ENCODE results near the gene NPAS2. TPM values are rescaled to one million over a fixed set of nuclear protein-coding genes. Genes with fewer than 3 reads are reported as not detected.

The NPAS2 gene
- total RNA-seq, 6 donors from 2014 or later, result 13.8 to 52.5 (median 23.0) TPM

DNA sequence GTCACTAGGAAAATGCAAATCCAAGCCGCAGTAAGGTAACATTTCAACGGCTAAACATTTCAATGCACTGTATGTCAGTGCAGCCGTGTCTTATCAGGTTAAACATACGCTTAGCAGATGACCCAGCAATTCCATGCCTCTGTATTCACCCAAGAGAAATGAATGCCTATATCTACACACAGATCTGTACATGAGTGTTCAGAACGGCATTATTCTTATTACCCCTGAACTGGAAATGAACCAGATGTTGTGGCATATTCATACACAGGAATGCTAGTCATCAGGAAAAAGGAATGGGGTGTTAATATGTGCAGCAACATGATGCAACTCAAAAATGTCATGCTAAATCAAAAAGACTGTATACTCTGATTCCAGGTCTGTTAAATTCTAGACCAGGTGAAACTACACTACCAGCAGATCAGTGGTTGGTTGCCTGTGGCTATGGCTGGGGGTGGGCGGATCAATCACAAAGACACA is 101.8 kb downstream of the NPAS2 start:
- Histone ChIP-seq H3K9me3 (no peaks in the 10 kb centered on the region), H3K27ac (no peak overlapping the region), H3K4me3 (no peak overlapping the region), H3K4me1 (peaks cover 0 to 14% (median 0%) of the 10 kb centered on the region in 4 donors), H3K27me3 (no peaks in the 10 kb centered on the region), H3K36me3 (no peaks in the 10 kb centered on the region)
- WGBS, 2 donors, result 76 to 77% methylated on average over 6 of the region's 6 CpGs
- DNase-seq, result no peak
- no peak for ATAC-seq (ENCODE audit: low FRiP score in 2 of 2)
- TF ChIP-seq CTCF (IDR thresholded peaks at IDR 0.05) (no peak), POLR2A (IDR thresholded peaks at IDR 0.05) (no peak), POLR2AphosphoS5 (IDR thresholded peaks at IDR 0.05) (no peak), EP300 (IDR thresholded peaks at IDR 0.05) (no peak)

GRCh38 chr2:100923461-100924060 is 103.6 kb downstream of the NPAS2 start:
- H3K9me3 ChIP-seq, result no peaks in the 10 kb centered on the region
- DNase-seq (no peak), ATAC-seq (ENCODE audit: low FRiP score in 2 of 2) (peak in 1 of 2 donors; percentile 19)
- peaks cover 0 to 14% (median 0%) of the 10 kb centered on the region in 4 donors for H3K4me1 ChIP-seq
- H3K27me3 ChIP-seq, result no peaks in the 10 kb centered on the region
- 71 to 88% methylated on average over 9 of the region's 9 CpGs for WGBS, 2 donors
- H3K27ac ChIP-seq, result peak overlapping the region in 1 of 4 donors; percentile 28
- no peak for TF ChIP-seq POLR2A (IDR thresholded peaks at IDR 0.05)
- TF ChIP-seq CTCF (IDR thresholded peaks at IDR 0.05), result no peak
- no peak for TF ChIP-seq POLR2AphosphoS5 (IDR thresholded peaks at IDR 0.05)
- no peak for TF ChIP-seq EP300 (IDR thresholded peaks at IDR 0.05)
- H3K36me3 ChIP-seq, result no peaks in the 10 kb centered on the region
- no peak overlapping the region for H3K4me3 ChIP-seq

GRCh38 chr2:100924122-100924519 is 104.2 kb downstream of the NPAS2 start:
- peak overlapping the region in 2 of 4 donors; percentile 6 to 25 for H3K4me3 ChIP-seq

DNA sequence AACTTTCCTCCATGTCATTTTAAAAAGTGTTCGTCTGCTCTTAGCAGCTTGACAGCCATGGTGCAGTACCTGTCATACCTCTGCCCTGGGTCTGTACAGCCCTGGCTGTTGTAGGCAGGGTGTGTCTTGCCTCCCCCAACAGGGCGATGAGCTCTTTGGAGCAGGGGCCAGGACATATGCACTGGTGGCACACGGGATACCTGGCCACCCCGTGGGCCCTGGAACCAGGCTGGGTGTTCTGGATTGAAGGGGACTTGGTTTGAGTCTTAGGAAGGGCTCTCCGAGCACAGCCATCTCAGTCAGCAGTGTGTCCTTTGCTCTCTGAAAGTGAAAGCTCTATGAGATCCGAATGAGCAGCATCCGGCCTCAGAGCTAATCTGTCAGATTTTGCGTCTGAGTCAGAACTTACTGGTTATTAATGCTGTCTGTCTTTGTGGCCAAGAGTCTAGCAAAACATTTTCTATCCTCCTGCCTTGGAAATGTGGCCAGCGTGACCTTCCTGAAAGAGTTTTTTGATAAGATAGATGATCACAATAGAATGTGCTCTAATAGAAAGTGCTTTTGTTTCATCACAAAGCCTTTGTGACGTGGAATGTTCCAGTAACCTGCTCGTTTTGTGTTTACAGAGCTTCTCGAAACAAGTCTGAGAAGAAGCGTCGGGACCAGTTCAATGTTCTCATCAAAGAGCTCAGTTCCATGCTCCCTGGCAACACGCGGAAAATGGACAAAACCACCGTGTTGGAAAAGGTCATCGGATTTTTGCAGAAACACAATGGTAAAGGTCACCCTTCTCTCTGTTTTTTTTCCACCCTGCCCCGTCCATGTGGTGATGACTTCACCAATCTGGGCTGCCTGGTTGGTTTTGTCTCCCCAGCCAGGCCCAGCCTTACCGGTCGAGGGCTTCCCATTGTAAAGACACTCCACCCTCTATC is 104.8 kb downstream of the NPAS2 start:
- ATAC-seq (ENCODE audit: low FRiP score in 2 of 2) (peak; percentile 68 to 91), DNase-seq (no peak)
- peak in 1 of 4 donors; percentile 1 for TF ChIP-seq EP300 (IDR thresholded peaks at IDR 0.05)
- TF ChIP-seq POLR2AphosphoS5 (IDR thresholded peaks at IDR 0.05), result no peak
- H3K4me1 ChIP-seq, result peaks cover 0 to 14% (median 0%) of the 10 kb centered on the region in 4 donors
- no peaks in the 10 kb centered on the region for H3K9me3 ChIP-seq
- WGBS, 2 donors, result 54 to 68% methylated on average over 20 to 21 of the region's 21 CpGs
- peak overlapping the region in 2 of 4 donors; percentile 6 to 25 for H3K4me3 ChIP-seq
- H3K36me3 ChIP-seq, result no peaks in the 10 kb centered on the region
- H3K27ac ChIP-seq, result peak overlapping the region; percentile 57 to 83 (median 77)
- no peaks in the 10 kb centered on the region for H3K27me3 ChIP-seq

More at GRCh38 chr2:100924122-100924519, 104.2 kb downstream of the NPAS2 start:
- TF ChIP-seq POLR2AphosphoS5 (IDR thresholded peaks at IDR 0.05) (no peak), CTCF (IDR thresholded peaks at IDR 0.05) (no peak), POLR2A (IDR thresholded peaks at IDR 0.05) (no peak), EP300 (IDR thresholded peaks at IDR 0.05) (no peak)
- Histone ChIP-seq H3K36me3 (no peaks in the 10 kb centered on the region), H3K9me3 (no peaks in the 10 kb centered on the region), H3K27me3 (no peaks in the 10 kb centered on the region), H3K4me1 (peaks cover 0 to 14% (median 0%) of the 10 kb centered on the region in 4 donors), H3K27ac (peak overlapping the region; percentile 57 to 83 (median 77))
- 77 to 85% methylated on average over 1 of the region's 1 CpG for WGBS, 2 donors
- no peak for DNase-seq
- ATAC-seq (ENCODE audit: low FRiP score in 2 of 2), result peak; percentile 31 to 69

GRCh38 chr2:100928235-100928634 is 108.3 kb downstream of the NPAS2 start:
- no peak for ATAC-seq (ENCODE audit: low FRiP score in 2 of 2)
- 82 to 87% methylated on average over 6 of the region's 6 CpGs for WGBS, 2 donors
- Histone ChIP-seq H3K27me3 (no peaks in the 10 kb centered on the region), H3K4me3 (no peak overlapping the region), H3K27ac (no peak overlapping the region), H3K9me3 (no peaks in the 10 kb centered on the region), H3K4me1 (peaks cover 0 to 14% (median 0%) of the 10 kb centered on the region in 4 donors), H3K36me3 (no peaks in the 10 kb centered on the region)
- no peak for TF ChIP-seq POLR2AphosphoS5 (IDR thresholded peaks at IDR 0.05)
- no peak for TF ChIP-seq POLR2A (IDR thresholded peaks at IDR 0.05)
- TF ChIP-seq EP300 (IDR thresholded peaks at IDR 0.05), result no peak
- TF ChIP-seq CTCF (IDR thresholded peaks at IDR 0.05), result no peak
- no peak for DNase-seq

Measured in upper lobe of left lung (tissue), 6 donors.